Activated CD4-positive, alpha-beta T cell treated with anti-CD3 and anti-CD28 coated beads, Interleukin-2, amount 10 ng/mL, durations not matched to agents 24 days and 14 days (primary cell): ENCODE measurements around the gene CMTM5. TPM values are rescaled to one million over a fixed set of nuclear protein-coding genes. Genes with fewer than 3 reads are reported as not detected.

Experiments used
- DNase-seq: peaks from one replicate; pipeline ENCODE4 v3.0.0; 2022
- H3K27ac Mint-ChIP-seq: one replicate; pipeline ENCODE4 v1.8.0; 2022; ENCODE audit warnings: mild to moderate bottlenecking, mixed read lengths
- H3K27me3 Mint-ChIP-seq: one replicate; pipeline ENCODE4 v1.8.0; 2022; ENCODE audit warnings: mixed read lengths
- H3K36me3 Mint-ChIP-seq: one replicate; pipeline ENCODE4 v1.8.0; 2022; ENCODE audit warnings: low read depth, mild to moderate bottlenecking, mixed read lengths
- H3K4me1 Mint-ChIP-seq: one replicate; pipeline ENCODE4 v1.8.0; 2021; ENCODE audit warnings: mixed read lengths
- H3K4me3 Mint-ChIP-seq: one replicate; pipeline ENCODE4 v1.8.0; 2022; ENCODE audit warnings: mild to moderate bottlenecking, moderate library complexity, mixed read lengths
- H3K9me3 Mint-ChIP-seq: one replicate; pipeline ENCODE4 v1.8.0; 2021; ENCODE audit warnings: mixed read lengths
- intact Hi-C: fragments of 100-400 bp; cut with micrococcal nuclease; formaldehyde crosslinking; loops from one replicate; pipeline ENCODE4 v1.15.1; 2023
- total RNA-seq: library from RNA; stranded (reverse); gene quantifications from 2 replicates; pipeline ENCODE4 v1.2.3, GENCODE V29; 2022

CMTM5 gene
- total RNA-seq, 1 donor from 2014 or later, result not detected

DNA sequence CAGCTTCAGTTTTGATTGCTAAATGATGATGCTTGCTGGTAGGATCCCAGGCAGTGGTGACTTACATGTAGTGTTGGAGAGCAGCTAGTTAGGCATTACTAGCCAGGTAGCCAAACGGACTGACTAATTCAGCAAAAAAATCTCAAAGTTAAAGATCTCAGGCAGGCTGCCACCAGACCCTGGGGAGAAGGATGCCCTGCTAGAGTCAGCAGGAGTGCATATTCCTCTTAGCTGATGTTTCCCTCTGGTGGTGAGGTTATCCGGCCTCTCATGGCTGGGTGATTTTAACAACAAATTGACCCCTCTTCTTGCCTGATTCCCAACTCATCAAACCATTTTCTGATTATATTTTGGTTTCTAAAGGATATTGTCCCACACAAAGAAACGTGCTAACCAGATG, 14.6 kb upstream of the CMTM5 start:
- Mint-ChIP-seq H3K27me3 (peaks cover 32% of the 10 kb centered on the region), H3K27ac (no peak overlapping the region), H3K4me3 (no peak overlapping the region), H3K4me1 (no peaks in the 10 kb centered on the region), H3K9me3 (no peaks in the 10 kb centered on the region), H3K36me3 (no peaks in the 10 kb centered on the region)
- no peak for DNase-seq
- intact Hi-C loops, result no loop called here

DNA sequence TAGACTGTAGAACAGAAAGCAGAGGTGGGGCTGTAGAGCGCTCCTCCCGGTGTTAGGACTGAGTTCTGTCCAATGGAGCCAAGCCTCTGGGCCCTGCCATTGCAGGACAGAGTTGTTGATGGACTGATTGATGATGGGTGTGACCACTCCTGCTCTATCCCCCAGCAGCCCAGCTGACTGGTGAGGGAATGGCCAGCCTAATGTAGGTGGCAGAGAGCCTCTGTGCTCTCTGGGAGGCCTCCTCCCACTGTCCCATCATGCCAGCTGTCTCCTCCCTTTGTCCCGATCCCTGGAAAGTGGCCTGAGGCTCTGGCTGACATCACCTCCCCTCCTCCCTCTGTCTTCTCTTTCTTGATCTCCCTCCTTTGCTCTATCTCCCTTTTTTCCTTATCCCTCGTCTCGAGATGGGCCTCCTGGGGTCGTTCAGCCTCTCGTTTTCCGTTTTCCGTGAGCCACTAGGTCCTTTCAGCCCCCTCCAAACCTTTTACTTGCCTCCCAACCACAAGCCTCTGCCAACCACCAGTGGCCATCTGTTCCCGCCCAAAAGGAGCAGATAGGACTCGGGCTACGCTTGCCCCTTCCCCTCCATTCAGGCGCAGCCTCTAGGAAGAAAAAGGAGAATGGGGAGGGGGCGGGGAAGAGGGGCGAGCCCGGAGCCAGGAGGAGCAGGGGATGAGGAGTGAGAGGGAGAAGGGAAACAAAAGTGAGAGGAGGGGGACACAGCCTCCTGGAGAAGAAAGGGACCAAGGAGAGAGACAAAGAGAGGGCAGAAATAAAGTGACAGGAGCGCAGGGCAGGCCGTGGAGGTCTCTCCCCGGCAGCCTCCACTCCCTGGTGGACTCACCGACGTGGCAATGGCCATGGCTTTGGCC, 12.4 kb upstream of the CMTM5 start:
- no peak for DNase-seq
- intact Hi-C loops, result no loop called here
- H3K4me3 Mint-ChIP-seq, result no peak overlapping the region
- H3K9me3 Mint-ChIP-seq, result no peaks in the 10 kb centered on the region
- no peak overlapping the region for H3K27ac Mint-ChIP-seq
- peaks cover 49% of the 10 kb centered on the region for H3K27me3 Mint-ChIP-seq
- H3K36me3 Mint-ChIP-seq, result no peaks in the 10 kb centered on the region
- no peaks in the 10 kb centered on the region for H3K4me1 Mint-ChIP-seq

DNA sequence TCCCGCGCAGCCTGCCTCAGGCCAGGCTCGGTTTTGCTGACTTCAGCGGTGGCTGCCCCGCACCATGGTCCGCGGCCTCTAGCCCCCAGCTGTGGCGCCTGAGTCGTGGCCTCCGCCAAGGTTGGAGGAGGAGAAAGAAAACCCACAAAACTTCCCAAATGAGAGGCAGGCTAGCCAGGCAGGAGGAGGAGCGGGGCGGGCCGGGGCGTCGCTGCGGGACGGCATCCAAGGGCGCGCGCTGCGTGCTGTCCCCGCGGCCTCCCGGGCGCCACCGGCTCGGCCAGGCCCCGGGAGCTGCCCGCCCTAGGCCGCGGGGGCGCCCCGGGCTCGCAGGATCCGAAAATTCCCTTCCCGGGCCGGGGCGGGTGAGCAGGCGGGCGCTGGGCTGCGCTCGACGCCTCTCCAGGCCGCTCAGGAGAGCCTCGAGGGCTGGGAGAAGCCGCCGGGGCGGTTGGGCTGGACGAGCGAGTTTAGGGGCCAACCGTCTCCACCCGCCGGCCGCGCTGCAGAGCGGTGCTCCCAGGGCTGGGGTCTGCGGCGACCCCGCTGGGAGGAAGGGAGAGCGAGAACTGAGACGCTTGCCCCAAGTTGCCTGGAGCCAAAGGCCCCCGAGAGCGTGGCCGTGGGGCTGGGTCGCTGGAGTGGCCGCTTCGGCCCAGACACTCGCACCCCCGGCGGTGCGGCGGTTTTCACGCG, 11.7 kb upstream of the CMTM5 start, which contains the start of gene EFS:
Gene EFS, minus strand, starts transcription at position 137 of the 696 bp plus-strand sequence. CDS start 147 bp downstream, outside the sequence.
- Mint-ChIP-seq H3K27ac (no peak within 1 kb of the TSS), H3K36me3 (no peaks in the 10 kb centered on the region), H3K4me3 (no peak within 1 kb of the TSS), H3K27me3 (peaks cover 49% of the 10 kb centered on the region), H3K9me3 (no peaks in the 10 kb centered on the region), H3K4me1 (no peaks in the 10 kb centered on the region)
- DNase-seq, result no peak
- intact Hi-C loops, result no loop called here

DNA sequence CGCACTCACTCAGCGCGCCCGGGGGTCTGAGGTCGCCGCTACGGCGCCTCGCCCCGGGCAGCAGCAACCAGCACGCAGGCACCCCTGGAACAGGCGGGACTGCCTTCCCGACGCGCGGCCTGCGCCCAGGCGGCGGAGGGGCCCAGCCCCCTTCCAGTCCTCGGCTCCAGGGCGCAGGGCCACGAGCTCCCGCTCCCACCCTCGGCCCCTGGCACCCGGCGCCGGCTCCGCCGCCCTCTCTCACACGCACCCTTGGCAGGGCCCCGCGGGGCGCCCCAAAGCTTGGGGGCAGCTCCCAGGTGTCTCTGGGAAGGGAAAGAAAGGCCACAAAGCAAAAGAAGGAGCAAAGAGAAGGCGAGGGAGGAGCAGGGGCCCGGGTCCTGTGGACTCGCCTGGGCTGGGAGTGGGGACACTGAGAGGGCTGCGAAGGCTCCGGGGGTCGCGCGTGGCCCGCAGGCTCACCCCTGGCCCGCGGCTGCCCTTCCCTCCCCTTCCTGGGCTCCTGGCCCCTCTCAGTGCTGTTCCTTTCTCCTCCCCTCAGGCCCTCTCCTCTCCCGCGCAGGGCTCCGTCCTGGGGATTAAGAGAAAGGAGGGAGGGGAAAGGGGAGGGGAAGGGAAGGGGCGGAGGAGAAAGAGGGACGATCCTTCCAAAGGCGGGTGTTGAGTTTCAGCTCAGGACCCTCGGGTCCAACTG, 11.0 kb upstream of the CMTM5 start:
- intact Hi-C loops, result no loop called here
- Mint-ChIP-seq H3K9me3 (no peaks in the 10 kb centered on the region), H3K36me3 (no peaks in the 10 kb centered on the region)

DNA sequence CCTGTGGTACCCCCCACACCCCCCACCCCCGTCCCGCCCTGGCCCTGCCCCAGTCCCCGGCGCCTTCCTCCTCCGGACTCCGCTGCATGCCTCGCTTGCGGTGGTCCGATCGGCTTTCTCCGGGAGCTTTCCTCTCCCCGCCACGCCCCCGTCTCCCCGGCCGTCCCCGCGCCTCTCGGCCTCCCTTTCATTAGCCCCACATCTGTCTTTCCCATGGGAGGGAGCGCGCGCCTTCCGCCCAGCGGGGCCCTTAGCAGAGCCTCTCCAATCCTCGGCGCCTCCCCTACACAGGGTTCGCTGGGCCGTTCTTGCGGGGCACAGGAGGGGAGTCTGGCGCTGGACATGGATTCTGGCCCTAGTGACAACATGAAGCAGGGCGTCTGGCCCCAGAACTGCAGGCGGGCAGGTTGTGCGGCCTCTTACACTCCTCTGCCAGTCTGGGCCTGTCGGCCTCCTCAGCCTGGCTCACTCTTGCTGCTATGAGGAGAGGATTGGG, 10.4 kb upstream of the CMTM5 start:
- intact Hi-C loops, result no loop called here
- peaks cover 46% of the 10 kb centered on the region for H3K27me3 Mint-ChIP-seq
- no peaks in the 10 kb centered on the region for H3K9me3 Mint-ChIP-seq
- no peak for DNase-seq
- no peak overlapping the region for H3K27ac Mint-ChIP-seq
- no peak overlapping the region for H3K4me3 Mint-ChIP-seq
- H3K4me1 Mint-ChIP-seq, result no peaks in the 10 kb centered on the region
- H3K36me3 Mint-ChIP-seq, result no peaks in the 10 kb centered on the region

More for the DNA sequence above, 11.0 kb upstream of the CMTM5 start:
- peaks cover 48% of the 10 kb centered on the region for H3K27me3 Mint-ChIP-seq
- no peak for DNase-seq
- no peaks in the 10 kb centered on the region for H3K4me1 Mint-ChIP-seq
- no peak overlapping the region for H3K27ac Mint-ChIP-seq
- H3K4me3 Mint-ChIP-seq, result no peak overlapping the region

DNA sequence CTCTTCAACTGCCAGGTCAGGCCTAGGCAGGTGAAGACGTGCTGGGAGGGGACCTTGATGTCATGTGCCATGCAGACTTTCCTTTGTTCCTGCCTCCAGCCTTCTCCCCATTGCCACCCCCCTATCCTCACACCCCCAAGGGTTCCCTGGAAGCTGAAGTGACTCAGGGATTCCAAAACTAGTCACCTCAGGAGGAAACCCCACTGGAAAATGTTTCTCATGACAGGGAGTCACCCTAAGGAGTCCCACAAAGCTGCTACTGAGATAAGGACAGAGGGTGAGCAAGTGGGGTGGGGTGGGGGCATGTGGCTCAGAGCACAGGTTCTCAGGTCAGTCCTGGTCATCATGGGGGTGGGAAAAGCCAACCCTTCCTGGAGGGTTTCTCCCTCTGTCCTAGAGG, 6.6 kb upstream of the CMTM5 start:
- Mint-ChIP-seq H3K36me3 (no peaks in the 10 kb centered on the region), H3K27me3 (peaks cover 27% of the 10 kb centered on the region), H3K4me3 (no peak overlapping the region), H3K27ac (no peak overlapping the region), H3K4me1 (no peaks in the 10 kb centered on the region), H3K9me3 (no peaks in the 10 kb centered on the region)
- intact Hi-C loops, result no loop called here
- no peak for DNase-seq

DNA sequence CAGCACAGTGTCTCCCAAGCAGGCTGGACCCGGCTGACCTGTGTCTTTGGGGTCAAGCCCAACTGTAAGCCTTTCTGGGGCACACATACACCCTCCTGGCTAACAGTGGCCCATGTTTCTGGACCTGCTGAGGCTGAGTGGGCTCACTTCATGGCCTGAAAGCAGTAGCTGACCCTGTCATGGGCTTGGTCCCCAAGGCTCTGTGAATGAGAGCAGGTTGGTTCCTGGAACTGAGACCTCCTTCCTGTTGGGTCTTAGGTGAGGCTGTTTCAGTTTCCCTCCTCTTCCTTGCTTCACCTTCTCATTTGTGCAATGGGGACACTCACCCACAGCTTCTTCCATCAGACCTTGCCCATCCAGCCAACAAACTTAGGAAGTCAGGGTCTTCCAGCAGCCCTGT, 5.0 kb upstream of the CMTM5 start:
- Mint-ChIP-seq H3K4me1 (no peaks in the 10 kb centered on the region), H3K27me3 (peaks cover 22% of the 10 kb centered on the region), H3K36me3 (no peaks in the 10 kb centered on the region), H3K4me3 (no peak overlapping the region), H3K9me3 (no peaks in the 10 kb centered on the region), H3K27ac (no peak overlapping the region)
- no peak for DNase-seq
- intact Hi-C loops, result no loop called here

DNA sequence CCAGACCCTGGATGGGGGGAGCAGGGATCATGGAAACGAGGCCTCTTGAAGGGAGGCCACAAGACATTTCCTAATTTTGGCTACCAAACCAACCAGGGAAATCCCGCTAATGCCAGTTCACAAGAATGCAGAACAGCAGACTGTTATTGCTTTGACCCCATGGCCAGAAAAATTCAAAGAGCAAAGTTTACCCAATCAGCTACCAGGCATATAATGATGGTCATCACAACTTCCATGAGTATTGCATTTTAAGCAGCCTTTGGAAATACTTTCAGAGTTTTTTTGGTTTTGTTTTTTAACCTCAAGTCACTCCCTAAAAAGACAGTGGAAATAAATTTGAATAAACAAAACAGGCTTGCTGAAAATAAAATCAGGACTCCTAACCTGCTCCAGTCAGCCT, 4.3 kb upstream of the CMTM5 start, which contains the start of gene IL25:
Gene IL25, plus strand, starts transcription at position 301 of the 400 bp plus-strand sequence.
- no peak within 1 kb of the TSS for H3K27ac Mint-ChIP-seq
- no peaks in the 10 kb centered on the region for H3K9me3 Mint-ChIP-seq
- intact Hi-C loops, result no loop called here
- no peaks in the 10 kb centered on the region for H3K36me3 Mint-ChIP-seq
- peaks cover 16% of the 10 kb centered on the region for H3K27me3 Mint-ChIP-seq
- H3K4me1 Mint-ChIP-seq, result no peaks in the 10 kb centered on the region
- H3K4me3 Mint-ChIP-seq, result no peak within 1 kb of the TSS
- DNase-seq, result no peak

DNA sequence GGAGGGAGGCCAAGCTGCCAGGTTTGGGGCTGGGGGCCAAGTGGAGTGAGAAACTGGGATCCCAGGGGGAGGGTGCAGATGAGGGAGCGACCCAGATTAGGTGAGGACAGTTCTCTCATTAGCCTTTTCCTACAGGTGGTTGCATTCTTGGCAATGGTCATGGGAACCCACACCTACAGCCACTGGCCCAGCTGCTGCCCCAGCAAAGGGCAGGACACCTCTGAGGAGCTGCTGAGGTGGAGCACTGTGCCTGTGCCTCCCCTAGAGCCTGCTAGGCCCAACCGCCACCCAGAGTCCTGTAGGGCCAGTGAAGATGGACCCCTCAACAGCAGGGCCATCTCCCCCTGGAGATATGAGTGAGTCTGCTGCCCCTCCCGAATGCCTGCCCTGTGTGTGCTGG, 3.8 kb upstream of the CMTM5 start:
- DNase-seq, result no peak
- peaks cover 11% of the 10 kb centered on the region for H3K27me3 Mint-ChIP-seq
- no peaks in the 10 kb centered on the region for H3K9me3 Mint-ChIP-seq
- no peak overlapping the region for H3K27ac Mint-ChIP-seq
- no peaks in the 10 kb centered on the region for H3K4me1 Mint-ChIP-seq
- no peaks in the 10 kb centered on the region for H3K36me3 Mint-ChIP-seq
- intact Hi-C loops, result no loop called here
- no peak overlapping the region for H3K4me3 Mint-ChIP-seq

DNA sequence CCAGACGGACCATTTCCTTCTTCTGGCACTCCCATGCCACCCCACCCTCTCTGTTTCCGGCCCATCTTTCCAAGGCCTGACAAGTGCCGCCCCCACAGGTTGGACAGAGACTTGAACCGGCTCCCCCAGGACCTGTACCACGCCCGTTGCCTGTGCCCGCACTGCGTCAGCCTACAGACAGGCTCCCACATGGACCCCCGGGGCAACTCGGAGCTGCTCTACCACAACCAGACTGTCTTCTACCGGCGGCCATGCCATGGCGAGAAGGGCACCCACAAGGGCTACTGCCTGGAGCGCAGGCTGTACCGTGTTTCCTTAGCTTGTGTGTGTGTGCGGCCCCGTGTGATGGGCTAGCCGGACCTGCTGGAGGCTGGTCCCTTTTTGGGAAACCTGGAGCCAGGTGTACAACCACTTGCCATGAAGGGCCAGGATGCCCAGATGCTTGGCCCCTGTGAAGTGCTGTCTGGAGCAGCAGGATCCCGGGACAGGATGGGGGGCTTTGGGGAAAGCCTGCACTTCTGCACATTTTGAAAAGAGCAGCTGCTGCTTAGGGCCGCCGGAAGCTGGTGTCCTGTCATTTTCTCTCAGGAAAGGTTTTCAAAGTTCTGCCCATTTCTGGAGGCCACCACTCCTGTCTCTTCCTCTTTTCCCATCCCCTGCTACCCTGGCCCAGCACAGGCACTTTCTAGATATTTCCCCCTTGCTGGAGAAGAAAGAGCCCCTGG, 1.2 kb upstream of the CMTM5 start:
- DNase-seq, result no peak
- peaks cover 4% of the 10 kb centered on the region for H3K27me3 Mint-ChIP-seq
- H3K4me3 Mint-ChIP-seq, result no peak overlapping the region
- no peaks in the 10 kb centered on the region for H3K4me1 Mint-ChIP-seq
- intact Hi-C loops, result no loop called here
- no peaks in the 10 kb centered on the region for H3K9me3 Mint-ChIP-seq
- no peaks in the 10 kb centered on the region for H3K36me3 Mint-ChIP-seq
- no peak overlapping the region for H3K27ac Mint-ChIP-seq

DNA sequence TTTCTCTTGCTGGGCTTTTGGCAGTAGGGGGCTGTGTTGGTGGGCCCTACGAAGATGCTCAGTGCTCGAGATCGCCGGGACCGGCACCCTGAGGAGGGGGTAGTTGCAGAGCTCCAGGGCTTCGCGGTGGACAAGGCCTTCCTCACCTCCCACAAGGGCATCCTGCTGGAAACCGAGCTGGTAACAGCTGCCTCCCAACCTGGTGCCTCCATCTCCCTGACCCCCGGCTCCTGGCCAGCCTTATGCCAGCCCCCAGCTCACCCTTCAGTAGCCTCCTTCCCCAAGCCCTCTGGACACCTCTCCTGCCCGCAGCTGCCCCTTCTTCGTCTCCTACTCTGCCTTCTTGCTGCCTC, 328 bp downstream of the CMTM5 start:
- no peak overlapping the region for H3K4me3 Mint-ChIP-seq
- no peaks in the 10 kb centered on the region for H3K4me1 Mint-ChIP-seq
- intact Hi-C loops, result no loop called here
- DNase-seq, result no peak
- H3K27ac Mint-ChIP-seq, result no peak overlapping the region
- no peaks in the 10 kb centered on the region for H3K36me3 Mint-ChIP-seq
- no peaks in the 10 kb centered on the region for H3K9me3 Mint-ChIP-seq
- H3K27me3 Mint-ChIP-seq, result peaks cover 9% of the 10 kb centered on the region

DNA sequence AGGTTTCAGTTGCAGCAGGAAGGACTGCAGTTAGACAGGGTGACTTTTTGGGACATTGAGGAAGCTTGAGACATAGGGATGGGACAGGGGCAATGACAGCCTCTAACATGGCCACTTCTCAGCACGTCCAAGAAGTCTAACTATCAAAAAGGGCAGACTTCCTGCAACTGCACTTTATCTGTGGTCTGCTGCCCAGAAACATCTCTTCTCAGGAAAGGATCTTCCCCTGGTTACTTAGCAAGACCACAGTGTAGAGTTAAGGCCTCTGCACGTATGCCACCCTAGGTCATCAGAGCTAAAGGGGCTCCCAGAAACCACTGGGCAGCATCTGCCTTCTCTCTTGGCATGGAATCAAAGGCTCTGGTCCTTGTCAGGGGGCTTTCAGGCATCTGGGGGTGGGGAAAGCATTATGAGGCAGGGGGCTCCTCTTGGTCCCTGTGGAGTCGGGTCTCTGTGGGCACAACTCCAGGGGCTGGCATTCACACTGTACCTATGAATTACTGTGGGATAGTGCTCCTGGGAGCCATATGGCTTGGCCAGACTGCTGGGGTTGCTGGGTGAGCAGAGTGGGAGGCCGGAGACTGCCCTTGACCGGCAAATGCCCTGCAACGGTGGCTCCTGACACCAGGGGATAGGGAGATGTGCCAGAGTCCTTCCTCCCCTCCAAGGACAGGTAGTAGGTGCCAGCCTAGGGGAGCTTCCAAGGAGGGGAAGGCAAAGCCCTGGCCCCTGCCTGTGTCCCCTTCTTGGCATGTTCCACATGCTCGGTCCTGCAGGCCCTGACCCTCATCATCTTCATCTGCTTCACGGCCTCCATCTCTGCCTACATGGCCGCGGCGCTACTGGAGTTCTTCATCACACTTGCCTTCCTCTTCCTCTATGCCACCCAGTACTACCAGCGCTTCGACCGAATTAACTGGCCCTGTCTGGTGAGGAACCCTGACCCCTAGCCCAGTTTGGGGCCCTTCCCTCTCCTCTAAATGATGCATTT, 1.0 kb downstream of the CMTM5 start:
- H3K4me1 Mint-ChIP-seq, result no peaks in the 10 kb centered on the region
- H3K4me3 Mint-ChIP-seq, result no peak overlapping the region
- peaks cover 9% of the 10 kb centered on the region for H3K27me3 Mint-ChIP-seq
- intact Hi-C loops, result no loop called here
- no peak overlapping the region for H3K27ac Mint-ChIP-seq
- H3K36me3 Mint-ChIP-seq, result no peaks in the 10 kb centered on the region
- no peaks in the 10 kb centered on the region for H3K9me3 Mint-ChIP-seq
- no peak for DNase-seq
